Ovary (tissue), 3 donors: Measurements from ENCODE around the gene CTNNBIP1.

ENCODE experiments used
- EP300 ChIP-seq: sonication (generic); formaldehyde crosslinking; IDR thresholded peaks from one replicate; pipeline ENCODE4 v1.6.1; 2017; ENCODE audit warnings: antibody characterized with exemption
- TF ChIP-seq, protein P1 (sequence below), 3 donors: fragments of 450-650 bp in 2 of 3; fragments of 200-600 bp in 1 of 3; IDR thresholded peaks; one replicate each; pipeline versions ENCODE4 v1.5.1 to v1.8.0; 2016 to 2022; ENCODE audit warnings: antibody characterized with exemption in 3 of 3, mild to moderate bottlenecking in 1 of 3
- donor health status: DM: no; HTN: no; CAD: no.

DNA sequence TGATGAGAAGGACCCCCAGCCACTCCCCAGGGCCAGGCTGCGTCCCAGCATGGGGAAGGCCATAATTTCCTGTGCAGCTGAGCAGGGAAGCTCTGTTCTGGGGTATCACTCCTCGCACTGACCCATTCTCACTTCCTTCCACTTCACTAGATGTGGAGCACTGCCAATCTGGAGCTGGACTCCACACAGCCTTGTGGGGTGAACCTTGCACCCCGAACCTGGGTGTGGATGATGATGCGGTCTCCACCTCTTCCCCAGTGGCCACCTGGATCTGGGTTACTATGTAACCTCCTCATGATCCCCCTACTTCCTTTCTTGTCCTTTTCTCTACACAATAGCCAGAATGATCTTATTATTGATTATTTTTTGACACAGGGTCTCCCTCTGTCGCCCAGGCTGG lies 36.7 kb downstream of the CTNNBIP1 start:
- TF ChIP-seq, protein P1, sequence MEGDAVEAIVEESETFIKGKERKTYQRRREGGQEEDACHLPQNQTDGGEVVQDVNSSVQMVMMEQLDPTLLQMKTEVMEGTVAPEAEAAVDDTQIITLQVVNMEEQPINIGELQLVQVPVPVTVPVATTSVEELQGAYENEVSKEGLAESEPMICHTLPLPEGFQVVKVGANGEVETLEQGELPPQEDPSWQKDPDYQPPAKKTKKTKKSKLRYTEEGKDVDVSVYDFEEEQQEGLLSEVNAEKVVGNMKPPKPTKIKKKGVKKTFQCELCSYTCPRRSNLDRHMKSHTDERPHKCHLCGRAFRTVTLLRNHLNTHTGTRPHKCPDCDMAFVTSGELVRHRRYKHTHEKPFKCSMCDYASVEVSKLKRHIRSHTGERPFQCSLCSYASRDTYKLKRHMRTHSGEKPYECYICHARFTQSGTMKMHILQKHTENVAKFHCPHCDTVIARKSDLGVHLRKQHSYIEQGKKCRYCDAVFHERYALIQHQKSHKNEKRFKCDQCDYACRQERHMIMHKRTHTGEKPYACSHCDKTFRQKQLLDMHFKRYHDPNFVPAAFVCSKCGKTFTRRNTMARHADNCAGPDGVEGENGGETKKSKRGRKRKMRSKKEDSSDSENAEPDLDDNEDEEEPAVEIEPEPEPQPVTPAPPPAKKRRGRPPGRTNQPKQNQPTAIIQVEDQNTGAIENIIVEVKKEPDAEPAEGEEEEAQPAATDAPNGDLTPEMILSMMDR (IDR thresholded peaks at IDR 0.05), result no peak
- TF ChIP-seq EP300, result no peak
